K562 (cell line): ENCODE results near the gene AARSD1. TPM values are rescaled to one million over a fixed set of nuclear protein-coding genes. Genes with fewer than 3 reads are reported as not detected.
A peak's percentile ranks its signal among the peaks of the same experiment; 100 is the strongest.

Experiments used
- BCOR ChIP-seq: fragments of 450-650 bp; IDR thresholded peaks from 2 replicates; pipeline ENCODE4 v1.6.1; 2016
- CEBPZ ChIP-seq: fragments of 150-350 bp; IDR thresholded peaks from 2 replicates; pipeline ENCODE4 v1.6.1; 2014; ENCODE audit warnings: low read depth, mild to moderate bottlenecking, low read length, borderline replicate concordance
- CTBP1 ChIP-seq: fragments of 450-650 bp; IDR thresholded peaks from 2 replicates; pipeline ENCODE4 v1.6.1; 2016; ENCODE audit warnings: borderline replicate concordance
- FOSL1 ChIP-seq: fragments of 200-800 bp; sonication (Bioruptor generic); conservative IDR thresholded peaks from 2 replicates; pipeline ENCODE4 v1.6.1; 2016; ENCODE audit warnings: missing genetic modification characterization, missing compliant biosample characterization
- GTF2F1 ChIP-seq: IDR thresholded peaks from 2 replicates; pipeline ENCODE4 v1.6.1; 2011; ENCODE audit warnings: low read depth, low read length, improper control_type of control experiment
- HCFC1 ChIP-seq: IDR thresholded peaks from 2 replicates; pipeline ENCODE4 v1.6.1; 2012; ENCODE audit warnings: low read depth, low read length, improper control_type of control experiment
- L3MBTL2 ChIP-seq: fragments of 450-650 bp; IDR thresholded peaks from 2 replicates; pipeline ENCODE4 v1.6.1; 2016; ENCODE audit warnings: mild to moderate bottlenecking, moderate library complexity
- PHF20 ChIP-seq: fragments of 450-650 bp; IDR thresholded peaks from 2 replicates; pipeline ENCODE4 v1.6.1; 2018; ENCODE audit not compliant: partially characterized antibody
- SAP30 ChIP-seq: fragments of 200-600 bp; sonication (generic); IDR thresholded peaks from 2 replicates; pipeline ENCODE4 v1.6.1; 2012; ENCODE audit warnings: borderline replicate concordance, low read depth, mild to moderate bottlenecking, moderate library complexity, low read length, control low read depth, inconsistent platforms; ENCODE audit not compliant: insufficient read depth, poor library complexity, severe bottlenecking
- SIN3A ChIP-seq, 2 experiments: fragments of 150-350 bp in 1 of 2; IDR thresholded peaks; 2 replicates each; pipeline ENCODE4 v1.6.1; 2011 to 2016; ENCODE audit warnings: borderline replicate concordance in 2 of 2, low read depth in 2 of 2, low read length in 2 of 2, mild to moderate bottlenecking in 2 of 2, moderate library complexity in 2 of 2; ENCODE audit not compliant: control insufficient read depth in 1 of 2
- SMC3 ChIP-seq: conservative IDR thresholded peaks from 2 replicates; pipeline ENCODE4 v1.6.1; 2011; ENCODE audit warnings: low read depth, low read length, improper control_type of control experiment; ENCODE audit not compliant: insufficient read depth
- TCF7 ChIP-seq: sonication (generic); IDR thresholded peaks from 2 replicates; pipeline ENCODE4 v1.6.1; 2016; ENCODE audit warnings: antibody characterized with exemption, borderline replicate concordance
- ZBTB2 ChIP-seq: fragments of 450-650 bp; IDR thresholded peaks from 2 replicates; pipeline ENCODE4 v1.6.1; 2016; ENCODE audit warnings: antibody characterized with exemption
- ZNF395 ChIP-seq: fragments of 200-800 bp; sonication (Bioruptor generic); IDR thresholded peaks from 2 replicates; pipeline ENCODE4 v1.6.1; 2017; ENCODE audit warnings: missing genetic modification characterization, missing compliant biosample characterization
- ZNF695 ChIP-seq: fragments of 450-650 bp; formaldehyde crosslinking; IDR thresholded peaks from 2 replicates; pipeline ENCODE4 v1.4.0; 2020; ENCODE audit warnings: mild to moderate bottlenecking, moderate library complexity
- polyA plus RNA-seq, 8 experiments: library from polyadenylated mRNA; depleted of rRNA in 4 of 8; stranded (reverse) in 5 of 8; unstranded in 3 of 8; fragments of >200 nt; fragmentation: Nextera tagmentation in 2 of 8; fragmentation: Illumina TruSeq in 1 of 8; extraction: Ambion mirVana in 2 of 8; extraction: Trizol in 1 of 8; gene quantifications; 2 replicates each; pipeline versions ENCODE4 v1.2.1 to v1.2.3, GENCODE V29; 2011 to 2014; ENCODE audit warnings: inconsistent platforms in 1 of 8, missing spikeins in 1 of 8
- total RNA-seq, 7 experiments: library from RNA; depleted of rRNA in 6 of 7; stranded (reverse); fragments of >200 nt in 6 of 7; fragmentation: Illumina TruSeq in 2 of 7; extraction: Trizol in 2 of 7; gene quantifications; 2 replicates each; pipeline versions ENCODE4 v1.2.1 to v1.2.3, GENCODE V29; 2011 to 2021; ENCODE audit warnings: low replicate concordance in 1 of 7
- TF ChIP-seq, protein P1 (sequence below): fragments of 450-650 bp; IDR thresholded peaks from 2 replicates; pipeline ENCODE4 v1.6.1; 2017; ENCODE audit warnings: mild to moderate bottlenecking, moderate library complexity
- TF ChIP-seq, protein P2 (sequence below): fragments of 450-650 bp; formaldehyde crosslinking; IDR thresholded peaks from 2 replicates; pipeline ENCODE4 v1.4.0; 2022; ENCODE audit warnings: missing genetic modification characterization

Gene AARSD1
- total and polyA plus RNA-seq, 9 of the 15 experiments (the other 6 are each of a cell fraction or from before 2014, with no cell fraction given): 51.7 to 98.5 (median 68.6) TPM

DNA sequence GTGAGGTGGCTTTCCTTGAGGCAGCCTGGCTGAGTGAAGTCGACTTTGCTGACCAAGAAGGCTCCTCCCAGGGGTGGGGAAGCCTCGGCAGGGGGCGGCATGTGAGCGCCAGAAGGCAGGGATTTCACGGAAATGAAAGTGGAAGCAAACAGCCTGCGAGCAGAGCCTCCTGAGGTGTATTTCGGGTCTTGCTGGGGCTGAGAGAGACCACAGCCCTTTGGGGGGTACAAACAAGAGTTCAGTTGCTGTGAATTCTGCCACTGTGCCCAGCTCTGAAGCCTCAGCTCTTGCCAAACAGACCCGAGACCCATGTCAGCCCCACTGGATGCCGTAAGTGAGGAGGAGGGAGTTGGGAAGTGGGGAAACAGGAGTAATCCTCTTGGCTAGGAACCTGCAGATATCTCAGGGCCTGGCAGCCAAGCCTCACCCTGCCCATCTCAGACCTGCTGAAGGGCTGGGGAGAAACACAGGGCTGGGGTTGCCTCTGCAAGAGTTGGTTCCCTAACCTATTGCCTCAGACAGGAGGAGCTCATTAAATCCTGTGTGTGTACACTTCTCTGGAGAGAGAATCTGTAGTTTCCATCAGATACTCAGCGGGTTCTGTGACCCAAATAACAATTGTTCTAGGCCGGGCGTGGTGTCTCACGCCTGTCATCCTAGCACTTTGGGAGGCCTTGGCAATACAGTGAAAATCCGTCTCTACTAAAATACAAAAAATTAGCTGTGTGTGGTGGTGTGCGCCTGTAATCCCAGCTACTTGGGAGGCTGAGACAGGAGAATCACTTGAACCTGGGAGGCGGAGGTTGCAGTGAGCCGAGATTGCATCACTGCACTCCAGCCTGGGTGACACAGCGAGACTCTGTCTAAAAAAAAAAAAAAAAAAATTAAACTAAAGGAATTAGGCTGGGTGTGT, 42.6 kb upstream of the AARSD1 start, which contains the start of gene IFI35 (continued):
- TF ChIP-seq, protein P1, sequence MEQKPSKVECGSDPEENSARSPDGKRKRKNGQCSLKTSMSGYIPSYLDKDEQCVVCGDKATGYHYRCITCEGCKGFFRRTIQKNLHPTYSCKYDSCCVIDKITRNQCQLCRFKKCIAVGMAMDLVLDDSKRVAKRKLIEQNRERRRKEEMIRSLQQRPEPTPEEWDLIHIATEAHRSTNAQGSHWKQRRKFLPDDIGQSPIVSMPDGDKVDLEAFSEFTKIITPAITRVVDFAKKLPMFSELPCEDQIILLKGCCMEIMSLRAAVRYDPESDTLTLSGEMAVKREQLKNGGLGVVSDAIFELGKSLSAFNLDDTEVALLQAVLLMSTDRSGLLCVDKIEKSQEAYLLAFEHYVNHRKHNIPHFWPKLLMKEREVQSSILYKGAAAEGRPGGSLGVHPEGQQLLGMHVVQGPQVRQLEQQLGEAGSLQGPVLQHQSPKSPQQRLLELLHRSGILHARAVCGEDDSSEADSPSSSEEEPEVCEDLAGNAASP: no peak
- TF ChIP-seq TCF7 (peak; percentile 75; the same call in 1 of the 2 replicates), L3MBTL2 (peak; percentile 47; the same call in 1 of the 2 replicates), CTBP1 (peak; percentile 32; the same call in 1 of the 2 replicates), ZBTB2 (no peak), PHF20 (peak; percentile 39), ZNF695 (CRISPR knock-in tag) (no peak), BCOR (peak; percentile 86; the same call in 1 of the 2 replicates), SIN3A (IDR thresholded peaks at IDR 0.05; ENCODE audit: borderline replicate concordance in 2 of 2, control insufficient read depth in 1 of 2, low read depth in 2 of 2, low read length in 2 of 2) (peak; percentile 48 to 72; a peak in 2 of 4 replicates), ZNF395 (CRISPR knock-in tag) (0 out of 2 replicates have a peak, but pooled peaks have one; percentile 44), HCFC1 (peak; percentile 37; the same call in 1 of the 2 replicates), FOSL1 (tag) (0 out of 2 replicates have a peak, but pooled peaks have one; percentile 17), SAP30 (peak; percentile 9), CEBPZ (no peak), GTF2F1 (no peak), SMC3 (0 out of 2 replicates have a peak, but pooled peaks have one; percentile 35)
- TF ChIP-seq, protein P2, sequence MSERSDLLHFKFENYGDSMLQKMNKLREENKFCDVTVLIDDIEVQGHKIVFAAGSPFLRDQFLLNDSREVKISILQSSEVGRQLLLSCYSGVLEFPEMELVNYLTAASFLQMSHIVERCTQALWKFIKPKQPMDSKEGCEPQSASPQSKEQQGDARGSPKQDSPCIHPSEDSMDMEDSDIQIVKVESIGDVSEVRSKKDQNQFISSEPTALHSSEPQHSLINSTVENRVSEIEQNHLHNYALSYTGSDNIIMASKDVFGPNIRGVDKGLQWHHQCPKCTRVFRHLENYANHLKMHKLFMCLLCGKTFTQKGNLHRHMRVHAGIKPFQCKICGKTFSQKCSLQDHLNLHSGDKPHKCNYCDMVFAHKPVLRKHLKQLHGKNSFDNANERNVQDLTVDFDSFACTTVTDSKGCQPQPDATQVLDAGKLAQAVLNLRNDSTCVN (CRISPR knock-in tag): no peak
